Keratinocyte (primary cell): Measurements from ENCODE around the gene KRTAP10-4. TPM values are rescaled to one million over a fixed set of nuclear protein-coding genes. Genes with fewer than 3 reads are reported as not detected.

Experiments used
- DNase-seq: peaks from one replicate; pipeline ENCODE4 v3.0.0-alpha.2; 2011; ENCODE audit warnings: low read depth, missing footprints, low spot score
- FAIRE-seq: peaks from 2 replicates; lab custom pipeline; 2011; peaks lifted over from hg19 to GRCh38; lab: Jason Lieb, UNC
- H2AFZ ChIP-seq: 2 replicates; pipeline ENCODE4 v1.6.0; 2012; ENCODE audit warnings: low read length, control low read depth, inconsistent platforms; ENCODE audit not compliant: control insufficient read depth
- H3K27ac ChIP-seq: 2 replicates; pipeline ENCODE4 v1.5.1; 2011; ENCODE audit warnings: low read length; ENCODE audit not compliant: control insufficient read depth, insufficient read depth
- H3K27me3 ChIP-seq: 3 replicates; pipeline ENCODE4 v1.6.0; 2011; ENCODE audit warnings: low read length; ENCODE audit not compliant: control insufficient read depth, insufficient read depth; ENCODE audit errors: extremely low read depth
- H3K36me3 ChIP-seq, 2 experiments: 2 replicates in 1 of 2; 3 replicates in 1 of 2; pipeline ENCODE4 v1.5.1; 2011; ENCODE audit warnings: low read length in 2 of 2, mild to moderate bottlenecking in 1 of 2; ENCODE audit not compliant: control insufficient read depth in 2 of 2, insufficient read depth in 2 of 2; ENCODE audit errors: extremely low read depth in 1 of 2
- H3K4me1 ChIP-seq: 3 replicates; pipeline ENCODE4 v1.5.1; 2011; ENCODE audit warnings: low read length; ENCODE audit not compliant: control insufficient read depth, insufficient read depth; ENCODE audit errors: extremely low read depth
- H3K4me2 ChIP-seq: 3 replicates; pipeline ENCODE4 v1.6.0; 2011; ENCODE audit warnings: low read depth, low read length; ENCODE audit not compliant: control insufficient read depth, insufficient read depth; ENCODE audit errors: extremely low read depth
- H3K4me3 ChIP-seq, 3 experiments: fragments of 200-600 bp in 1 of 3; sonication (generic) in 1 of 3; 2 replicates in 2 of 3; 3 replicates in 1 of 3; pipeline ENCODE4 v1.5.1; 2011 to 2016; ENCODE audit warnings: low read length in 3 of 3, mild to moderate bottlenecking in 3 of 3, control low read depth in 2 of 3, inconsistent platforms in 1 of 3, low read depth in 1 of 3, mixed read lengths in 1 of 3, mixed run types in 1 of 3, moderate library complexity in 1 of 3; ENCODE audit not compliant: control insufficient read depth in 2 of 3, insufficient read depth in 2 of 3; ENCODE audit errors: extremely low read depth in 1 of 3
- H3K79me2 ChIP-seq: 2 replicates; pipeline ENCODE4 v1.6.0; 2012; ENCODE audit warnings: low read length; ENCODE audit not compliant: control insufficient read depth, insufficient read depth
- H3K9ac ChIP-seq: 3 replicates; pipeline ENCODE4 v1.6.0; 2011; ENCODE audit warnings: low read length; ENCODE audit not compliant: control insufficient read depth, insufficient read depth; ENCODE audit errors: extremely low read depth
- H3K9me1 ChIP-seq: 3 replicates; pipeline ENCODE4 v1.6.0; 2011; ENCODE audit warnings: low read length; ENCODE audit not compliant: control insufficient read depth, insufficient read depth; ENCODE audit errors: extremely low read depth
- H3K9me3 ChIP-seq: 2 replicates; pipeline ENCODE4 v1.5.1; 2012; ENCODE audit warnings: low read depth, low read length; ENCODE audit not compliant: control insufficient read depth
- H4K20me1 ChIP-seq: 3 replicates; pipeline ENCODE4 v1.6.0; 2011; ENCODE audit warnings: low read length; ENCODE audit not compliant: control insufficient read depth, insufficient read depth; ENCODE audit errors: extremely low read depth
- CTCF ChIP-seq, 3 experiments: IDR thresholded peaks in 1 of 3; conservative IDR thresholded peaks in 1 of 3; optimal IDR thresholded peaks in 1 of 3; 2 replicates in 2 of 3; 3 replicates in 1 of 3; pipeline versions ENCODE3 to v1.5.1; 2011; ENCODE audit warnings: low read length in 3 of 3, mild to moderate bottlenecking in 3 of 3, moderate library complexity in 2 of 3, control low read depth in 1 of 3, inconsistent platforms in 1 of 3; ENCODE audit not compliant: insufficient read depth in 2 of 3; ENCODE audit errors: extremely low read depth in 1 of 3
- EZH2 ChIP-seq: IDR thresholded peaks from one replicate; pipeline ENCODE4 v1.6.1; 2012; ENCODE audit warnings: inconsistent platforms, mild to moderate bottlenecking, low read length, moderate library complexity
- dilution Hi-C: fragments of 300-500 bp; cut with MboI; formaldehyde crosslinking; loops from one replicate; pipeline ENCODE4 v1.7.0; 2020; ENCODE audit warnings: low sequenced_read_pairs; ENCODE audit not compliant: extremely low pct_ligation_motif_present
- polyA plus RNA-seq, 5 experiments: library from polyadenylated mRNA; depleted of rRNA in 3 of 5; stranded (reverse) in 3 of 5; stranded (forward) in 1 of 5; unstranded in 1 of 5; fragments of >200 nt; gene quantifications; 1 replicate in 1 of 5; 2 replicates in 3 of 5; 3 replicates in 1 of 5; pipeline versions ENCODE4 v1.2.1 to v1.2.3, GENCODE V29; 2011 to 2012; ENCODE audit warnings: missing spikeins in 2 of 5, low read depth in 1 of 5, low replicate concordance in 1 of 5

Gene KRTAP10-4
- polyA plus RNA-seq, 1 donor (not counting 4 experiments of a cell fraction or from before 2014, with no cell fraction given): not detected

DNA sequence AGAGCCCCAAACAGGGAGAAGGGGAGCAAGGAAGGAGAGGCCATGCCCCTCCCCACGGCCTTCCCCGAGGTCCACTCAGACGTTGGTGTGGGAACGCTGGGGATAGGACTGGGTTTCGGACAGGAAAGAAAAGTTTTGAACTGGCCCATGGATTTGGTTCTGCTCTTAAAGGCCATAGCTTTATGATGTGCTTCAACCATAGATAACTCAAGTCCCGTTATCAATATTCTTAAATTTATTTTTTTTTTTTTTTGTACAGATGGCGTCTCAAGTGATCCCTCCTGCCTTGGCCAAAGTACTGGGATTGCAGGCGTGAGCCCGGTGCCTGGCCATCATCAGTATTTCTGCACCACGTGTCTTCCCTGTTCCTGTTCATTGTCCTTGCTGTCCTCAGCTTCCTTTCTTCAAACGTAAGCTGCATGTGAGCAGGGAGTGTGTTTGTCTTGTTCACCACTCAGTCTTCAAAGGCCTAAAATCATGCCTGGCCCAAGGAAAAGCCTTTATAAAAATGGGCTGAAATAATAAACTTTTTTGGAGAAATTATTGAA is 32.7 kb upstream of the KRTAP10-4 start:
- no peak for FAIRE-seq
- dilution Hi-C loops: no loop called here
- no peaks in the 10 kb centered on the region for H3K9me3 ChIP-seq

DNA sequence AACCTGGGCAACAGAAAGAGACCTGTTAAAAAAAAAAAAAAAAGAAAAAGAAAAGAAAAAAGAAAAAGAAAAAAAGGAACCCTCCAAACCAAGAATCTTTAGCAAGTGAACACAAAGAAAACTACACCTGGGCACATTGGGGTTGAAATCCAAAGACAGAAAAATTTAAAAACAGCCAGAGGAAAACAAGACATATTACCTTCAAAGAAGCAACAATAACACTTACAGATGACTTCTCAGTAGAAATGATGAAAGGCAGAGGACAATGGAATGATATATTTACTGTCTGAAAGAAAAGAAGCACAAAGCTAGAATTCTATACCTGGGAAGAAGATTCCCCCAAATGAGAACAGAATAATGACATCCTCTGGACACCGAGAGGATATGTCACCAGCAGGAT is 30.8 kb upstream of the KRTAP10-4 start:
- Histone ChIP-seq H4K20me1 (no peaks in the 10 kb centered on the region), H3K27ac (no peak overlapping the region), H3K36me3 (no peaks in the 10 kb centered on the region), H3K4me3 (no peak overlapping the region), H3K79me2 (no peaks in the 10 kb centered on the region), H2AFZ (no peak overlapping the region), H3K9me1 (no peaks in the 10 kb centered on the region), H3K9ac (no peak overlapping the region), H3K4me2 (no peak overlapping the region), H3K9me3 (no peaks in the 10 kb centered on the region), H3K27me3 (no peaks in the 10 kb centered on the region), H3K4me1 (no peaks in the 10 kb centered on the region)
- FAIRE-seq (no peak), DNase-seq (no peak)
- dilution Hi-C loops: no loop called here
- no peak for TF ChIP-seq CTCF (optimal IDR thresholded peaks at IDR 0.05 in 1 of 3, IDR thresholded peaks at IDR 0.05 in 1 of 3, conservative IDR thresholded peaks at IDR 0.05 in 1 of 3; ENCODE audit: extremely low read depth in 1 of 3, insufficient read depth in 2 of 3, low read length in 3 of 3)
- no peak for TF ChIP-seq EZH2

More for the DNA sequence above, 32.7 kb upstream of the KRTAP10-4 start:
- Histone ChIP-seq H3K4me1 (no peaks in the 10 kb centered on the region), H3K4me2 (no peak overlapping the region), H2AFZ (no peak overlapping the region), H3K9ac (no peak overlapping the region), H4K20me1 (no peaks in the 10 kb centered on the region), H3K4me3 (no peak overlapping the region), H3K36me3 (no peaks in the 10 kb centered on the region), H3K9me1 (no peaks in the 10 kb centered on the region), H3K27me3 (no peaks in the 10 kb centered on the region), H3K79me2 (no peaks in the 10 kb centered on the region), H3K27ac (no peak overlapping the region)
- DNase-seq: no peak
- TF ChIP-seq CTCF (optimal IDR thresholded peaks at IDR 0.05 in 1 of 3, IDR thresholded peaks at IDR 0.05 in 1 of 3, conservative IDR thresholded peaks at IDR 0.05 in 1 of 3; ENCODE audit: extremely low read depth in 1 of 3, insufficient read depth in 2 of 3, low read length in 3 of 3) (no peak), EZH2 (no peak)
